Epithelial cell of proximal tubule (primary cell): ENCODE data around the gene XIRP2. TPM values are rescaled to one million over a fixed set of nuclear protein-coding genes. Genes with fewer than 3 reads are reported as not detected.
"Not testable (repeated sequence)": the region's sequence is repeated elsewhere in the genome, so short reads cannot be mapped to it uniquely, and the experiment has no call there.

Experiments
- DNase-seq: peaks from one replicate; pipeline ENCODE4 v3.0.0-alpha.2; 2011; ENCODE audit warnings: low read depth
- H3K4me3 ChIP-seq: 2 replicates; pipeline ENCODE4 v1.5.1; 2011; ENCODE audit warnings: low read depth, mild to moderate bottlenecking, low read length
- CTCF ChIP-seq: conservative IDR thresholded peaks from 2 replicates; pipeline ENCODE4 v1.5.1; 2012; ENCODE audit warnings: low read depth, mild to moderate bottlenecking, low read length
- total RNA-seq: library from RNA; depleted of rRNA; stranded (reverse); fragments of >200 nt; gene quantifications from 2 replicates; pipeline ENCODE4 v1.2.3, GENCODE V29; 2015

The XIRP2 gene
- total RNA-seq, 1 donor from 2014 or later: not detected

- no peak for TF ChIP-seq CTCF
- DNase-seq: no peak
- no peak overlapping the region for H3K4me3 ChIP-seq
Measured at GRCh38 chr2:167015806-167016205, 127.5 kb downstream of the XIRP2 start.

- H3K4me3 ChIP-seq: no peak overlapping the region
- TF ChIP-seq CTCF: no peak
- DNase-seq: no peak
Measured at GRCh38 chr2:167017021-167017420, 128.7 kb downstream of the XIRP2 start.

- H3K4me3 ChIP-seq: no peak overlapping the region
- TF ChIP-seq CTCF: no peak
- no peak for DNase-seq
Measured at GRCh38 chr2:167018590-167018989, 130.3 kb downstream of the XIRP2 start.

GRCh38 chr2:167028503-167028902 lies 140.2 kb downstream of the XIRP2 start:
- H3K4me3 ChIP-seq: no peak overlapping the region
- no peak for DNase-seq
- no peak for TF ChIP-seq CTCF

GRCh38 chr2:167034976-167035375 lies 146.7 kb downstream of the XIRP2 start:
- H3K4me3 ChIP-seq, DNase-seq: not testable (repeated sequence)

- no peak for TF ChIP-seq CTCF
- no peak overlapping the region for H3K4me3 ChIP-seq
- DNase-seq: no peak
Measured at GRCh38 chr2:167048829-167049228, 160.5 kb downstream of the XIRP2 start.

GRCh38 chr2:167049659-167050058 lies 161.4 kb downstream of the XIRP2 start:
- TF ChIP-seq CTCF: no peak
- no peak overlapping the region for H3K4me3 ChIP-seq
- DNase-seq: no peak

- DNase-seq: no peak
- TF ChIP-seq CTCF: no peak
- H3K4me3 ChIP-seq: no peak overlapping the region
Measured at GRCh38 chr2:167052825-167053224, 164.5 kb downstream of the XIRP2 start.
